ENCODE data around the gene HAGH.
A peak's percentile ranks its signal among the peaks of the same experiment; 100 is the strongest.

HAGH gene

DNA sequence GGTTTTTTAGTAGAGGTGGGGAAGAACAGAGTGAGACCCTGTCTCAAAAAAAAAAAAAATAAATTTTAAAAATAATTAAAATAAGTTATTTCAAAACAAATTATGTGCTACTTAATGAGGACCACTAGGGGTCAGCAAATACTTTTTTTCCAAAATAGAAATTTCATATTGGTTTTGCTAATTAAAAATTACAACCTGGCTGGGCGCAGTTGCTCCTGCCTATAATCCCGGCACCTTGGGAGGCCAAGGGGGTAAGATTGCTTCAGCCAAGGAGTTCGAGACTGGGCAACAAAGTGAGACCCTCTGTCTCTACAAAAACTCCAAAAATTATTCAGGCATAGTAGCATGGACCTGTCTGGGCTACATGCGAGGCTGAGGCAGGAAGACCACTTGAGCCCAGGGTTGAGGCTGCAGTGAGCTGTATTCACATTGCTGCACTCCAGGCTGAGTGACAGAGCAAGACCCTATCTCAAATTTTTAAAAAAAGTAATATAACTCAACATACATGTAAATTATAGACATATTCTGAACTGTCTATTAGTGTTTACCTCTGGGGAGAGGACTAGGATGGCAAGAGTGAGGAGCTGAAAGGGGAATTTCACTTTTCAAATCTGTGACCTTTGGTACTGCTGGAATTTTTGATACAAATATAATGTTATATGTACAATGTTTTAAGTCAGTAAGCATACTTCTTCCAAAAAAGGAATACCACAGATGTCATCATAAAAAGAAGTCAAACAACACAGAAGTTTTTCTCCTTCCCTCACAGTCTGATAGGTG lies 37.2 kb upstream of the HAGH start:
- peak; percentile 24; the same call in 1 of the 2 replicates for TF ChIP-seq CTCF (IDR thresholded peaks at IDR 0.05; ENCODE audit: borderline replicate concordance, insufficient read depth, low read depth, low read length)
- H3K4me3 ChIP-seq (ENCODE audit: low read depth, low read length), result no peak overlapping the region

GRCh38 chr16:1862394-1862793 lies 35.8 kb upstream of the HAGH start:
- no peak for TF ChIP-seq CTCF (IDR thresholded peaks at IDR 0.05; ENCODE audit: borderline replicate concordance, insufficient read depth, low read depth, low read length)

GRCh38 chr16:1861730-1862129 lies 35.1 kb upstream of the HAGH start:
- no peak overlapping the region for H3K4me3 ChIP-seq (ENCODE audit: low read depth, low read length)
- TF ChIP-seq CTCF (IDR thresholded peaks at IDR 0.05; ENCODE audit: borderline replicate concordance, insufficient read depth, low read depth, low read length), result no peak

More at GRCh38 chr16:1862394-1862793, 35.8 kb upstream of the HAGH start:
- no peak overlapping the region for H3K4me3 ChIP-seq (ENCODE audit: low read depth, low read length)

DNA sequence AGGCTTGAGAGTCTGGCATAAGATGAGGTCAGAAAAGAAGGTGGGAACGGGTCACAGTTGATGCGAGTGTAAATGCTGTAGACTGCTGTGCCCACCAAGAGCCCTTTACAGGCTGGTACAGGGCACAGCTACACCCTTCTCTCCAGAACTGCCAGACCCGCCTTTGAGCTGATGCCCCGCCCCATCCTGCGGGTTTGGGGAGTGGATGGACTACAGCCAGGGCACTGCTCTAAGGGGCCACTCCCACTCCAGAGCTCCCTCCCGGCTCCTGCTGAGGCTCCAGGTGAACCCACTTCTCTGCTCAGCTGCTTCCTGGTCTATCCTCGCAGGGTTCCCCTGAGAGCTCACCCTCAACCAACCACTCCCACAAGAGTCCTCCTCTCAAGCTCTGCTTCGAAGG lies 33.0 kb upstream of the HAGH start:
- H3K4me3 ChIP-seq (ENCODE audit: low read depth, low read length), result no peak overlapping the region
- TF ChIP-seq CTCF (IDR thresholded peaks at IDR 0.05; ENCODE audit: borderline replicate concordance, insufficient read depth, low read depth, low read length), result no peak

DNA sequence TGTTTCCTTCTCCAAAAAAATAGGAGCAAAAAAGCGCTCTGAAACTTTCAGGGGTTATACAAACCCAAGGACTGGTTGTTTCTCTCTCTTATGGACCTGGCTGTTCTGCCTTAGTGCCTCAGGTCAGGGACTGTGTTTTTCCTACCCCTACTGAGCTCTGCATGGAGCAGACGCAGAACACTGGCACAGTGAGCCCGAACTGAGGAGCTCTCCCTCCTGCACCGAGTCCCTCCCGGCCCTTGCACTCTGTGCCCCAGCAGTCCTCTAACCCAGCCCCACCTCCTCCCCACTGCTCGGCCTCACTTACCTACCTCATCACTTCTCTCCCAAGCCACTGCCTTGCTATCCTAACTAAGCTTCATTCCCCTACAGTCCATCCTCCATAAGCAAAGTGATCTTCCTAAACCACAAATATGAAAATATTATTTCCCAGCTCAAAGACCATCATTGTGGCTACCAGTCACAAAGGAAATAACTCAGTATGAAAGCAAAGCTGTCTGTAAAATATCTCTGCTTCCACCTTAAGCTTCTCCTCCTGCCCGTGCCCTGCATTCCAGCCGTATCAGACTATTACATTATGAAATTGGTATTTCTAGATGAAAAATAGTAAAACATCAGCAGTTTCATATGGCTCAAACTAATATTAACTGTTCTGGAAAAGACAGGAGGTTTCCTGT lies 31.7 kb upstream of the HAGH start:
- TF ChIP-seq CTCF (IDR thresholded peaks at IDR 0.05; ENCODE audit: borderline replicate concordance, insufficient read depth, low read depth, low read length), result no peak
- H3K4me3 ChIP-seq (ENCODE audit: low read depth, low read length), result no peak overlapping the region

DNA sequence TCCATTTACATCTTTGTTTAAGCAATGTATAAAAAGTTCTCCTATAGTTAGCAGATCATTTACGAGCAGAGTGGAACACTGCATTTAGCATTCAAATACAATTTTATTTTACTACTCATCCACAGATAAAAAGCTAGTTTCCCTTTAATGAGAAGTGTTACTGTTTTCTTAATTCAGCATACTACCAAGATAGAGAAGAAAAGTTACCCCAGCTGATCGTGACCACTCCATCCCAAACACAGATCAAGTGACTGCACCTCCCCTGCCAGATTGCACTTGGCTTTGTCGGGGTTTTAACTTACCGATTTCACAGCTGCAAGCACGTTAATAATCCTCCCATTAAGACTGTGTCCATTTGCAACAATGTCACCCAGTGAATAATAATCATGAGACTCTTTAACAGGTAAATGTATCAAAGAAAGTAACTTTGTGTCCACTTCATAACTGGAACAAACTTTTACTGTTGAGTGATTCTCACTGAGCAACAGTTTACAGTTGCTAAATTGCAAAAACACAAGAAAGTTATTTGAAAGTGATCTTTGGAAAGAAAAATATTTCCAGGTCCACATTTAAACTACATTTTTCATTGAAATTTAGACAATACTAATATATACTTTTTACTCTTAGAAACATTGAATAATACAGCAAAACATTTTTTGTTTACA lies 30.9 kb upstream of the HAGH start:
- no peak for TF ChIP-seq CTCF (IDR thresholded peaks at IDR 0.05; ENCODE audit: borderline replicate concordance, insufficient read depth, low read depth, low read length)
- H3K4me3 ChIP-seq (ENCODE audit: low read depth, low read length), result no peak overlapping the region

All from GM12875 (cell line).